Brain microvascular endothelial cell (primary cell): ENCODE data around the gene KCNJ1.

Experiments
- DNase-seq: peaks from one replicate; pipeline ENCODE4 v3.0.0-alpha.2; 2020
- H3K27ac ChIP-seq: fragments of 250-450 bp; sonication (Bioruptor Pico); 2 replicates; pipeline ENCODE4 v1.5.1; 2020; ENCODE audit warnings: mild to moderate bottlenecking, moderate library complexity
- H3K27me3 ChIP-seq: fragments of 250-450 bp; sonication (Bioruptor Pico); replicated peaks from 2 replicates; pipeline ENCODE4 v1.5.1; 2020; ENCODE audit warnings: mild to moderate bottlenecking
- H3K36me3 ChIP-seq: fragments of 250-450 bp; sonication (Bioruptor Pico); replicated peaks from 2 replicates; pipeline ENCODE4 v1.5.1; 2020; ENCODE audit warnings: mild to moderate bottlenecking
- H3K4me3 ChIP-seq: 2 replicates; pipeline ENCODE4 v1.5.1; 2011; ENCODE audit warnings: low read depth, mild to moderate bottlenecking, control low read depth, low read length, moderate library complexity
- in situ Hi-C: cut with HindIII; loops from 2 replicates; pipeline ENCODE4 v1.10.0; 2017; ENCODE audit warnings: low sequenced_read_pairs, low pct_ligation_motif_present
- TF ChIP-seq, protein P1 (sequence below): IDR thresholded peaks from 2 replicates; pipeline ENCODE4 v1.5.1; 2011; ENCODE audit warnings: low read depth, mild to moderate bottlenecking, moderate library complexity, low read length, control low read depth, inconsistent platforms; ENCODE audit errors: missing control alignments

KCNJ1 gene

DNA sequence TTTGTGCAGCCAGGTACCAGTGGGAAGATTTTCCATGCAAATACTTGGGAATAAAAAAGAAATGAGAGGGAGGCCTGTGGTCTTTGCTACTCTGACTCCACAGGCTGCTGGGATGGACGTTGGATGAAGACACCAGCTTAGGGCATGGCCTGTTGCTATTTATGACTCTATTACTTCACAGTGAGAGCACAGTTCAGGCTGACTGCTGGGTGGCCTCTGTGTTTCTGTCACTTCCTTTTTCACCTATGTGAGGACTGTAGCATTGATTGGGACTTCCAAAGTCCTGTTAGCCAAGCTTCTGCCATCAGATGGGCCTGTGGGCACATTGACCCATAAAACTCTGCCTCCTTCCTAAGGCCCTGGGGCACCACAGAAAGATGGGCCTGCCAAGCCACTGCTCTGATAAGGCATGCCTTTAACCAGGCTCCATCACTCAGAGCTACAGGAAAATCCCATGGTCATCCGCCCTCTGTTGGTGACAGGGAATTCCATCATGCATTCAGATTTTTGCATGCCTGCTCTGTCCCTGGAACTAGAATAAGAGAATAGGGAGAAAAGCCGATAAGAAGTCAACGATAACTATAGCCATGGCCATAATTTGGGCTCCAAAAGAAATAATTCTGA is 64.6 kb downstream of the KCNJ1 start:
- in situ Hi-C loops, result no loop called here
- peak; percentile 38 for DNase-seq
- TF ChIP-seq, protein P1, sequence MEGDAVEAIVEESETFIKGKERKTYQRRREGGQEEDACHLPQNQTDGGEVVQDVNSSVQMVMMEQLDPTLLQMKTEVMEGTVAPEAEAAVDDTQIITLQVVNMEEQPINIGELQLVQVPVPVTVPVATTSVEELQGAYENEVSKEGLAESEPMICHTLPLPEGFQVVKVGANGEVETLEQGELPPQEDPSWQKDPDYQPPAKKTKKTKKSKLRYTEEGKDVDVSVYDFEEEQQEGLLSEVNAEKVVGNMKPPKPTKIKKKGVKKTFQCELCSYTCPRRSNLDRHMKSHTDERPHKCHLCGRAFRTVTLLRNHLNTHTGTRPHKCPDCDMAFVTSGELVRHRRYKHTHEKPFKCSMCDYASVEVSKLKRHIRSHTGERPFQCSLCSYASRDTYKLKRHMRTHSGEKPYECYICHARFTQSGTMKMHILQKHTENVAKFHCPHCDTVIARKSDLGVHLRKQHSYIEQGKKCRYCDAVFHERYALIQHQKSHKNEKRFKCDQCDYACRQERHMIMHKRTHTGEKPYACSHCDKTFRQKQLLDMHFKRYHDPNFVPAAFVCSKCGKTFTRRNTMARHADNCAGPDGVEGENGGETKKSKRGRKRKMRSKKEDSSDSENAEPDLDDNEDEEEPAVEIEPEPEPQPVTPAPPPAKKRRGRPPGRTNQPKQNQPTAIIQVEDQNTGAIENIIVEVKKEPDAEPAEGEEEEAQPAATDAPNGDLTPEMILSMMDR, result peak; percentile 77
- no peak overlapping the region for H3K4me3 ChIP-seq
- no peak overlapping the region for H3K27ac ChIP-seq
- no peaks in the 10 kb centered on the region for H3K27me3 ChIP-seq
- peaks cover 12% of the 10 kb centered on the region for H3K36me3 ChIP-seq

DNA sequence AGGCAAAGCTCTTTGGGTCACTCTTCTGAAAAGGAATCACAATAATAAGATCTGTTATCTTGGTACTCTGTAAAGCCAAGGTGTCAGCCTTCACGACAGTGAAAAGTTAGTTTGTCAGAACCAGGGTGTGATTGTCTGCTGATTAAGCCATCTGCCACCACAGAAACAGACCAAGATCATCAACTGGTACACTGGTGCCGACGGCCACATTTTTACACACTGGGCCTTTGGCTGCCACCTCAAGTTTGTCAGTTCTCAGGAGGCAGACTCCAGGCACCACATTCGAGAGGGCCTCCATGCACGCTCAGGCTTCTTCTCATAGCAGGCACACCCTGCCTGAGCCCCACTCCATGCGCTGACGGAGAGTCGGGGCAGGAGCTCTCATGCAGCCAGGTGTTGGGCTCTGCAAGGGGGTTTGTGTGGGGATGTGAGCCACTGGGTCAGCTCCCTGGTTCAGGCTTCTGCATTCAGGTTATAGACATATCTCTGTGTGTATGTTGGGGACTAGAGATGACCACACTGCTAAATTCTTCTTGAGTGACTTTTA is 66.2 kb downstream of the KCNJ1 start:
- DNase-seq, result no peak
- Histone ChIP-seq H3K4me3 (no peak overlapping the region), H3K27me3 (no peaks in the 10 kb centered on the region), H3K27ac (no peak overlapping the region), H3K36me3 (peaks cover 9% of the 10 kb centered on the region)
- TF ChIP-seq, protein P1, result no peak
- in situ Hi-C loops, result no loop called here

DNA sequence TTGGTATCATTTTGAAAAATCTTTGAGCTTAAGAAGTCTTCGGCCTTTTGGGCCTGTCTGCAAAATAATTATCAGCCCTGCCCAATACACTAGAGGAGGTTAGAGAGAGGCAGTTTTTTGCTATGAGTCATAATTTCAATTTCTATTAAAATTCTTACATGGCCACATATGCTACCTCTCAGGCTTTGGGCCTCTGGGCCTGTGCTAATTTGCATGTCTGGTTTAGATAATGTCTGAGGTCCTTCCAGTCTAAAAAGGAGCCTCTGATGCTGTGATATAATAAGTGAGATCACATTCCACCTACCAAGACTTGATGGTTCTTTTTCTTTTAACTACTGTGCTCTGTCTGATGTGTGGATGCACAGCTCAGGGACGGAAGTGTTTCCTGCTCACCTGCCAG is 70.8 kb downstream of the KCNJ1 start:
- H3K27ac ChIP-seq, result peak overlapping the region; percentile 43
- DNase-seq, result peak; percentile 69
- TF ChIP-seq, protein P1, result no peak
- no peak overlapping the region for H3K4me3 ChIP-seq
- in situ Hi-C loops, result no loop called here
- peaks cover 10% of the 10 kb centered on the region for H3K36me3 ChIP-seq
- H3K27me3 ChIP-seq, result no peaks in the 10 kb centered on the region

DNA sequence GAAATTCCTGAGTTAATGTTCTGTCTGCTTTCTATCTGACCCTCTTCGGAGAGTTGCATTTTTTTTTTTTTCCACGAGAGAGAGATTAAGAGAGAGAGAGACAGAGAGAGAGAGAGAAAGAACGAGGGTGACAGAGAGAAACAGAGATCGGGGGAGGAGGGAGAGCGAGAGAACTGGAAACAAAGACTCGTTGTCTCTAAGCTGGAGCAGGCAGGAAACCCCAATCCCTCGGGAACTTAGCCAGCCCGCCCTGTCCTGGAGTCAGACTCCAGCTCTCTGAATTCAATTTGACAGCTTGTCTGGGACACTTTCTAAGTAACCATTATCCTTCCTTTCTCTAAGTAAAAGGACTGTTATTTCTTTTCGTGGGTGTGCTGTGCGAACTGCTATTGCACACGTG is 76.9 kb downstream of the KCNJ1 start:
- no peaks in the 10 kb centered on the region for H3K27me3 ChIP-seq
- TF ChIP-seq, protein P1, result no peak
- in situ Hi-C loops, result no loop called here
- no peak overlapping the region for H3K27ac ChIP-seq
- peak; percentile 56 for DNase-seq
- H3K36me3 ChIP-seq, result peaks cover 2% of the 10 kb centered on the region
- H3K4me3 ChIP-seq, result no peak overlapping the region

DNA sequence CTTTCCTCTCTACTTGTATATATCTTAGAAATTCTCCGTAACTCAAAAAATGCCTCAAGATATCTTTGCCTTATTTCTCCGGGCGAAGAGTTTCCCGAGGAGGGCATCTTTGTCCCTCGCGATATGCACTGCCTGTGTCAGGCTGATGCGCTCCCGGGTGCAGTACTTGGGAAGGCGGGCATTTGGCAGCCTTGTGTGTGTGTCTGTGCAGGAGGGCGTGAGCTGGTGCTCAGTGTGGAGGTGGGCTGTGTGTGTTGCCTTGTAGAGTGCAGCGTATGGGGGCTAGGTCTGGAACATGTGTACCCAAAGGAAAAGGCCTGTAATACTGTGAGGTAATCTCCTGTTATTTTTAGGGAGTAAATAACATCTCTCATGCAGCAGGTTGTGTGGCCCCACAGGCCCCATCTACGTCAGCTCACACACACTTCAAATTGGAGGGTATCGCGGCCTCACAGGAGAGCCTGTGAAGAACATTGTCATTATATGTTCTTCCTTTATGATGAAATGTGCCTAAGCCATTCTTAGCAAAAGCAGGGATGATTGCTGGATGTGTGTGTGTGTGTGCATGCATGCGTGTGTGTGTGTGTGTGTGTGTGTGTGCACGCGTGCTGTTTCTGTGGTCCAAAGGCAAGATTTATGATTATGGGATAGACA is 77.5 kb downstream of the KCNJ1 start:
- Histone ChIP-seq H3K27ac (no peak overlapping the region), H3K4me3 (no peak overlapping the region), H3K36me3 (peaks cover 2% of the 10 kb centered on the region), H3K27me3 (no peaks in the 10 kb centered on the region)
- DNase-seq, result no peak
- in situ Hi-C loops, result no loop called here
- TF ChIP-seq, protein P1, result no peak
